Ishikawa (cell line): ENCODE results near the gene PRKCD.

ENCODE experiments used
- CEBPB ChIP-seq: IDR thresholded peaks from 2 replicates; pipeline ENCODE4 v1.6.1; 2012
- CREB1 ChIP-seq: IDR thresholded peaks from 2 replicates; pipeline ENCODE4 v1.6.1; 2012; ENCODE audit warnings: low read depth
- EGR1 ChIP-seq: IDR thresholded peaks from 2 replicates; pipeline ENCODE4 v1.6.1; 2012
- EP300 ChIP-seq: IDR thresholded peaks from 2 replicates; pipeline ENCODE4 v1.6.1; 2012; ENCODE audit warnings: borderline replicate concordance
- FOXM1 ChIP-seq: IDR thresholded peaks from 2 replicates; pipeline ENCODE4 v1.6.1; 2012; ENCODE audit warnings: low read depth, borderline replicate concordance
- NFIC ChIP-seq: IDR thresholded peaks from 2 replicates; pipeline ENCODE4 v1.6.1; 2012
- RAD21 ChIP-seq: IDR thresholded peaks from 2 replicates; pipeline ENCODE4 v1.6.1; 2012; ENCODE audit warnings: low read depth
- TAF1 ChIP-seq: IDR thresholded peaks from 2 replicates; pipeline ENCODE4 v1.6.1; 2012; ENCODE audit warnings: low read depth, mild to moderate bottlenecking
- TCF12 ChIP-seq: IDR thresholded peaks from 2 replicates; pipeline ENCODE4 v1.6.1; 2012; ENCODE audit warnings: low read depth
- TEAD4 ChIP-seq: IDR thresholded peaks from 2 replicates; pipeline ENCODE4 v1.6.1; 2012
- YY1 ChIP-seq: IDR thresholded peaks from 2 replicates; pipeline ENCODE4 v1.6.1; 2012; ENCODE audit warnings: low read depth
- ZBTB7A ChIP-seq: IDR thresholded peaks from 2 replicates; pipeline ENCODE4 v1.6.1; 2012; ENCODE audit warnings: low read depth
- TF ChIP-seq, protein P1 (sequence below): IDR thresholded peaks from 2 replicates; pipeline ENCODE4 v1.6.1; 2012
- TF ChIP-seq, protein P2 (sequence below): IDR thresholded peaks from 2 replicates; pipeline ENCODE4 v1.6.1; 2012
- TF ChIP-seq, protein P3 (sequence below): IDR thresholded peaks from 2 replicates; pipeline ENCODE4 v1.6.1; 2012; ENCODE audit warnings: low read depth, mild to moderate bottlenecking

PRKCD gene

DNA sequence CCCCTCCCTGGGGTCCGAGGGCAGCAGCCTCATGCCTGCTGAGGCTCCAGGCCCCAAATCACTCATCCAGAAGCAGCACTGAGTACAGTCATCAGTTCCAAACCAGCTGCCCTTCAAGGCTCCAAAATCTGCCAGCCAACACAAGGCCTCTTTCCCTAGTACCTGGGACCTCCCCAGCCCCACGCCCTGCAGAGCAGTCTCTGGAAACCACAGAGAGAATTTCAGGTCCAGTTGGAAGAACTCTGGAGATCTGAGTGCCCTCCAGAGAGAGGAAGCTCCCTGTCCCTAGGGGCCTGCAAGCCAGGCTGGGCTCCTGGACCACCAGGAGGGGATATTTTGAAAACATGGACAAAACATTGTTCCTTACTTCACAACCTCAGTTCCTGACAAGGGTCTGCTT lies 68.6 kb downstream of the PRKCD start:
- no peak for TF ChIP-seq TCF12
- TF ChIP-seq YY1 = no peak
- TF ChIP-seq, protein P1, sequence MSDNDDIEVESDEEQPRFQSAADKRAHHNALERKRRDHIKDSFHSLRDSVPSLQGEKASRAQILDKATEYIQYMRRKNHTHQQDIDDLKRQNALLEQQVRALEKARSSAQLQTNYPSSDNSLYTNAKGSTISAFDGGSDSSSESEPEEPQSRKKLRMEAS = no peak
- no peak for TF ChIP-seq EGR1
- TF ChIP-seq, protein P2, sequence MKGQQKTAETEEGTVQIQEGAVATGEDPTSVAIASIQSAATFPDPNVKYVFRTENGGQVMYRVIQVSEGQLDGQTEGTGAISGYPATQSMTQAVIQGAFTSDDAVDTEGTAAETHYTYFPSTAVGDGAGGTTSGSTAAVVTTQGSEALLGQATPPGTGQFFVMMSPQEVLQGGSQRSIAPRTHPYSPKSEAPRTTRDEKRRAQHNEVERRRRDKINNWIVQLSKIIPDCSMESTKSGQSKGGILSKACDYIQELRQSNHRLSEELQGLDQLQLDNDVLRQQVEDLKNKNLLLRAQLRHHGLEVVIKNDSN = no peak
- TF ChIP-seq, protein P3, sequence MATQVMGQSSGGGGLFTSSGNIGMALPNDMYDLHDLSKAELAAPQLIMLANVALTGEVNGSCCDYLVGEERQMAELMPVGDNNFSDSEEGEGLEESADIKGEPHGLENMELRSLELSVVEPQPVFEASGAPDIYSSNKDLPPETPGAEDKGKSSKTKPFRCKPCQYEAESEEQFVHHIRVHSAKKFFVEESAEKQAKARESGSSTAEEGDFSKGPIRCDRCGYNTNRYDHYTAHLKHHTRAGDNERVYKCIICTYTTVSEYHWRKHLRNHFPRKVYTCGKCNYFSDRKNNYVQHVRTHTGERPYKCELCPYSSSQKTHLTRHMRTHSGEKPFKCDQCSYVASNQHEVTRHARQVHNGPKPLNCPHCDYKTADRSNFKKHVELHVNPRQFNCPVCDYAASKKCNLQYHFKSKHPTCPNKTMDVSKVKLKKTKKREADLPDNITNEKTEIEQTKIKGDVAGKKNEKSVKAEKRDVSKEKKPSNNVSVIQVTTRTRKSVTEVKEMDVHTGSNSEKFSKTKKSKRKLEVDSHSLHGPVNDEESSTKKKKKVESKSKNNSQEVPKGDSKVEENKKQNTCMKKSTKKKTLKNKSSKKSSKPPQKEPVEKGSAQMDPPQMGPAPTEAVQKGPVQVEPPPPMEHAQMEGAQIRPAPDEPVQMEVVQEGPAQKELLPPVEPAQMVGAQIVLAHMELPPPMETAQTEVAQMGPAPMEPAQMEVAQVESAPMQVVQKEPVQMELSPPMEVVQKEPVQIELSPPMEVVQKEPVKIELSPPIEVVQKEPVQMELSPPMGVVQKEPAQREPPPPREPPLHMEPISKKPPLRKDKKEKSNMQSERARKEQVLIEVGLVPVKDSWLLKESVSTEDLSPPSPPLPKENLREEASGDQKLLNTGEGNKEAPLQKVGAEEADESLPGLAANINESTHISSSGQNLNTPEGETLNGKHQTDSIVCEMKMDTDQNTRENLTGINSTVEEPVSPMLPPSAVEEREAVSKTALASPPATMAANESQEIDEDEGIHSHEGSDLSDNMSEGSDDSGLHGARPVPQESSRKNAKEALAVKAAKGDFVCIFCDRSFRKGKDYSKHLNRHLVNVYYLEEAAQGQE = no peak
- TF ChIP-seq TEAD4 = no peak
- TF ChIP-seq NFIC = no peak
- TF ChIP-seq CEBPB = no peak
- TF ChIP-seq RAD21 = no peak
- TF ChIP-seq ZBTB7A = no peak
- no peak for TF ChIP-seq EP300
- TF ChIP-seq TAF1 = no peak
- no peak for TF ChIP-seq CREB1
- no peak for TF ChIP-seq FOXM1

DNA sequence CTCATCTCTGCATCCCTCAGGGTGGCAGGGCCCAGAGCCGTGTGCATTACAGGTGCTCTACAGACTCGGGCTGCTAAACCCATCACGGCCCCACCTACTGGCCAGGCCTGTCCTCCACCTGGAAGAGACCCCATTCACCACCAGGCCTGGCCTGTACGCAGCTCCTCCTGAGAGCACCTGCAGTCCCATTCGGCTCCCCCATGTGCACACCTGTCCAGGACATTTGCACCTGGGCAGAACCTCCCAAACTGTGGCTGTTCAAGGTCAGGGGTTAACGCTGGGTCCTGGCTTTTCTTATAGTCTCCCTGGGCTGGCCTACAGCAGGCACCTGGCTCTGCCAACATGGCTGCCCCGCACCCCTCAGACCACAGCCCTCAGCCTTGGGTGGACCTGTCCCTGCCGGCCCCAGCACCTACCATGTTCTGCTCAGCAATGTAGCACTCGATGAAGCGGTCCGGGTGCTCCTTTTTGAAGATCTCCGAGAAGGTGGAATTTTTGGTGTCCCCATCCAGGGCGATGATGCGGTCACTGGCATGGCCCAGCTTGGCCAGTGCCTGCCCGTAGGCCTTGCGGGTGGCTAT lies 69.1 kb downstream of the PRKCD start:
- TF ChIP-seq EGR1 (no peak), CREB1 (no peak), TCF12 (no peak), FOXM1 (no peak), YY1 (no peak), ZBTB7A (no peak), RAD21 (no peak), EP300 (no peak), CEBPB (no peak), TAF1 (no peak), NFIC (no peak), TEAD4 (no peak)
- TF ChIP-seq, protein P3 = no peak
- TF ChIP-seq, protein P1 = no peak
- TF ChIP-seq, protein P2 = no peak

DNA sequence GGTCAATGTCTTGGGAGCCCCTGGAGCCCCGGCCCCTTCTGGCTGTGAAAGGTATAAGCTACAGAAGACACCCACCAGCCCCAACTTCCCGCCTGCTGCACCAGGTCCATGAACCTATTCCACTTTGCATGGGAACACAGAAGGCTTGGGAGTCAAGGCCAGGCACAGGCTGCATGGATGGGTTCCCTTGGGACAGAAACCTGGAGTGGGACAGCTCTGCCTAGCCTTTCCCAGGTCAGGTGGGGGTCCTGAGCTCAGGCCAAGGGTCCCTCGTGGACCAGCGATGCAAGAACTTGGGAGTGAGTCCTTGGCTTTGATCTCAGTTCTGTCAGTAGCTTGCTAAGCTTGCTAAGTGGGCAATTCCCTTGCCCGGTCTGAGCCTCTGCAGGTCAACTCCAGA lies 69.8 kb downstream of the PRKCD start:
- TF ChIP-seq CEBPB (no peak), FOXM1 (no peak), TCF12 (no peak), CREB1 (no peak), NFIC (no peak), EP300 (no peak), ZBTB7A (no peak), TAF1 (no peak), RAD21 (no peak)
- TF ChIP-seq, protein P2 = no peak
- TF ChIP-seq, protein P3 = no peak
